ENCODE measurements around the gene TCAF2.
"Not testable (repeated sequence)": the region's sequence is repeated elsewhere in the genome, so short reads cannot be mapped to it uniquely, and the experiment has no call there.

TCAF2 gene
- 48.5 to 79.6 reads per million in 2 experiments for total RNA-seq

DNA sequence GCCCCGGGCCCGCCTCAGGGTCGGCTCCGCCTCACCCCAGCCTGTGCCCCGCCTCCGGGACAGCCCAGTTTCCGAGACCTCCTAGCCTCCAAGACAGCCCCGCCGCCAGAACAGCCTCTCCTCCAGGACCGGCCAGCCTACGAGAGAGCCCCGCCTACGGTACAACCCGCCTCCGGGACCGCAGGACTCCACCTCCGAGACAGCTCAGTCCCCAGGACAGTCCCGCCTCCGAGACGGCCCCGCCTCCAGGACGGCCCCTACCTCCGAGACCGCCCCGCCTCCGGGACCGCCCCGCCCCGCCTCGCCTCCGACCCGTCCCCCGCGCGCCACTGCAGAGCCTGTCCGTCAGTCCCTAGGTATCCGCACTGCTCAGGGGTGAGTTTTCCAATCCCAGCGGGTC lies at the start of gene TCAF2:
TCAF2 (plus strand) TSS at position 329 of the 400 bp plus-strand sequence.
- DNase-seq (ENCODE audit: low read depth): not testable (repeated sequence)

- not testable (repeated sequence) for DNase-seq (ENCODE audit: low read depth)
These were observed 49.3 kb upstream of the TCAF2 start, which contains the start of gene CTAGE15 for GRCh38 chr7:143571501-143571900. Gene CTAGE15 (plus strand): TSS chr7:143571801. CDS start chr7:143571818, 17 bp downstream.

- not testable (repeated sequence) for DNase-seq (ENCODE audit: low read depth)
These were observed 32.6 kb upstream of the TCAF2 start for GRCh38 chr7:143588183-143588582.

DNA sequence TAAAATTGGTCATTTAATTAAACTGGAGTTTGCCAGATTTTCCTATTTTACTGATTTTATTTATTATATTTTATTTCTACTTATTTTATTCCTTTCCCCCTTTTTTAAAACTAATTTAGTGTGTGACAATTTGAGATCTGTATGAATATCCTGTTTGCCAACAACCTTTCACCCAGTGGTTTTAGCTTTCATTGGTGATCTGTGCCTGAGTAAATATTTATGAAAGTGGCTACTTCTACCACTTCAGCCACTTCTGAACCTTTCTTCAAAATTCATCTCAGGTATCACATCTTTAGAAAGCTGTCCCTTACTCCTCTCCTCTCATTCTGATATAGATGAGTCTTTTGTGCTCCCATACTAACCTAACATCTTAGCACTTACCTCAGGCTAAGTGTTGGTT lies 30.9 kb upstream of the TCAF2 start:
- not testable (repeated sequence) for DNase-seq (ENCODE audit: low read depth)

DNA sequence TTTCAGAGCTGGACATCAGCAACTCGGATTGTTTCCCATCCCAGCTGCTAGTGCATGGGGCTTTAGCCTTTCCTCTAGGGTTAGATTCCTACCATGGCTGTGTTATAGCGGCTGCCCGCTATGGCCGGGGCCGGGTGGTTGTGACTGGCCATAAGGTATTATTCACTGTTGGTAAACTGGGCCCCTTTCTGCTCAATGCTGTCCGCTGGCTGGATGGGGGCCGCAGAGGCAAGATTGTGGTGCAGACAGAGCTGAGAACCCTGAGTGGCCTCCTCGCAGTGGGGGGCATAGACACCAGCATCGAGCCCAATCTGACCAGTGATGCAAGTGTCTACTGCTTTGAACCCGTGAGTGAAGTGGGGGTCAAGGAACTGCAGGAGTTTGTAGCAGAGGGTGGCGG lies 22.7 kb upstream of the TCAF2 start:
- not testable (repeated sequence) for DNase-seq (ENCODE audit: low read depth)

DNA sequence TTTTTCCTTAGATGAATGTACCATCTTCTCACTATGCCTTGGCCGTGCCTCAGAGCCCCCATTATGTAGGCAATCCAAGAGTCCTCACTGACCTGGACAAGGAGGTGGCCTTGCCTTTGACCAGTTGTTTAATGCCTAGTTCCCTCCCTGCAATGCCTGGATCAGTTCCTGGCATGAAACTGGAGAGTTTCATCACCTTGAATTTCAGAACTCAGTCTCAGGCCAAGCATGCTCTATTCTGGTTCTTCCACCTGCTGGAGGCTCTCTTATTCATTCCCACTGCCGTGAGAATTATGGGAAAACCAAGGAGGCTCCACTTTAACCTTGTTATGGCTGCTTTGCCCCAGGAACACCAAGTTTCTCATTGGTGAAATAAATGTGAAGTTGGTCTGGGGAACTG lies 17.2 kb upstream of the TCAF2 start:
- DNase-seq (ENCODE audit: low read depth): not testable (repeated sequence)

DNA sequence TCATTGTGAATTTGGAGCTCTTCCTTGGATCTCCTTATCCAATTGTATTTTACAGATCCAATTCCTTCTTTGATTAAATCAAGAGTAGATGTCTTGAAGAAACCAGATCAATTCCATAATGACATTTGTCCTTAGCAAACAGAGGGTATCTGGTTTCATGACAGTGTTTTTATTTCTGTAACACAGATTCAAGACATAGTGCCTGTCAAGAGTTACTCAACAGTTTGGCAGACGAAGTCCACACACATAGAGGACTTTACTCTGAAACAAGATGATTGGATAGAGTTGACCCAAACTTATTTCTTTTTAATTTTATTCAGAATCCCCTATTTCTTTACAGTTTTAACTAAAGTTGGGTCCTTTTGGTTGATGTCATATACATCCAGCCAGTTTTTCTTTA lies 14.7 kb upstream of the TCAF2 start:
- DNase-seq (ENCODE audit: low read depth): not testable (repeated sequence)

DNA sequence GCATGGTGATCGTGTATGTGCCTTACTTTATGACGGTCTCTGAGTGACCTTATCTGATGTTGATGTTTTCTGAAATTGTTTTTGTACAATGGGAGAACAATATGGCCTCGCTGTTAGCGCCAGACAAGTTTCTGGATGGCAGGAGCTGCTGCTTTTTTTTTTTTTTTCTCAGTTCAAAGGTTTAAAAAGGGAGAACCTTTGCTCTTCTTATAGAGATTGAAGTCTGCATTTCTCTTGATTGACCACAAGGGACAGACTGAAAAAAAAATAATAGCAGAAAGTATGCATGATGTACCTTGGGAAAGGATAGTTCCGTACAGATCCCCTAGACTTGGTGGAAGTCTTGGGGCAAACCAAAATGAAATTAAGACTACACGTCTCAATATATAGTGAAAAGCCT lies 5.2 kb upstream of the TCAF2 start:
- DNase-seq (ENCODE audit: low read depth): not testable (repeated sequence)

- DNase-seq (ENCODE audit: low read depth): not testable (repeated sequence)
These were observed 3.6 kb upstream of the TCAF2 start for GRCh38 chr7:143617204-143617603.

DNA sequence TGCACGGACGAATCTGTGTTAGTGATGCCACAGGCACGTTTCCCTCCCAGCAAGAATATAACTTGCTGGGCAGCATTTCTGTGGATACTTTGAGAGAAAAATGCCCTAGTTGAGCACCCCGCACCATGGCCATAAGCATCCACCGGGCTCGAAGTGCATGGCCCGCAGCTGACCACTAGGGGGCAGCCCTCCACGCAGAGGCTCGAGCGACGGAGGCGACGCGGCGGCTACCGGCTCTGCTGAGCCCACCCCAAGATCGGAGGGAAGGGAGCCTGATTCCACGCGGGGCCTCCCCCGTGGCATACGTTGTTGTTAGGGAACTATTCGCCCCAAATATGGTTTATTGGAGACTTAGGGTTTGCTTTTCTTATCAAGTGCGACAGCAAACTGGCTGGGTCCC lies 716 bp upstream of the TCAF2 start:
- DNase-seq (ENCODE audit: low read depth): not testable (repeated sequence)

GRCh38 chr7:143621175-143621574 lies 401 bp downstream of the TCAF2 start:
- not testable (repeated sequence) for DNase-seq (ENCODE audit: low read depth)

GRCh38 chr7:143622130-143622529 lies 1.4 kb downstream of the TCAF2 start:
- DNase-seq (ENCODE audit: low read depth): not testable (repeated sequence)

DNA sequence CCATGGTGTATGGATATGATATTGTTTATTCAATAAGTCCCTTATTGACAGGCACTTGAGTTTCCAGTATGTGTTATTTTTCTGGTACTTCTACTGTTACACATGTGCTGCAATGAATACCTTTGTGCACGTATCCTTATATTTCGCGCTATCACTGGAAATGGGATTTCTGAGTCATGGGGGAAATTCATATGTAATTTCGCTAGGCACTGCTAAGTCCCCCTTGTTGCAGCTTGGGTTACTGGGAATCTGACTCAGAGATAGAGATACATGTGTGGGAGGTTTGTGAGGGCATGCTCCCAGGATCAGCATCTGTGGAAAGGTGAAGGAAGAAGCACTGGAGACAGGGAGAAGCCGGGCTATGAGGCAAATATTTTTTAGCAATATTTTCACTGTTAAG lies 9.9 kb downstream of the TCAF2 start:
- DNase-seq (ENCODE audit: low read depth): not testable (repeated sequence)

- DNase-seq (ENCODE audit: low read depth): not testable (repeated sequence)
These were observed 11.7 kb downstream of the TCAF2 start for GRCh38 chr7:143632506-143632905.

- DNase-seq (ENCODE audit: low read depth): not testable (repeated sequence)
These were observed 12.3 kb downstream of the TCAF2 start for GRCh38 chr7:143633013-143633618.

GRCh38 chr7:143635364-143636240 lies 14.8 kb downstream of the TCAF2 start:
- not testable (repeated sequence) for DNase-seq (ENCODE audit: low read depth)

GRCh38 chr7:143639372-143639771 lies 18.6 kb downstream of the TCAF2 start:
- not testable (repeated sequence) for DNase-seq (ENCODE audit: low read depth)

DNA sequence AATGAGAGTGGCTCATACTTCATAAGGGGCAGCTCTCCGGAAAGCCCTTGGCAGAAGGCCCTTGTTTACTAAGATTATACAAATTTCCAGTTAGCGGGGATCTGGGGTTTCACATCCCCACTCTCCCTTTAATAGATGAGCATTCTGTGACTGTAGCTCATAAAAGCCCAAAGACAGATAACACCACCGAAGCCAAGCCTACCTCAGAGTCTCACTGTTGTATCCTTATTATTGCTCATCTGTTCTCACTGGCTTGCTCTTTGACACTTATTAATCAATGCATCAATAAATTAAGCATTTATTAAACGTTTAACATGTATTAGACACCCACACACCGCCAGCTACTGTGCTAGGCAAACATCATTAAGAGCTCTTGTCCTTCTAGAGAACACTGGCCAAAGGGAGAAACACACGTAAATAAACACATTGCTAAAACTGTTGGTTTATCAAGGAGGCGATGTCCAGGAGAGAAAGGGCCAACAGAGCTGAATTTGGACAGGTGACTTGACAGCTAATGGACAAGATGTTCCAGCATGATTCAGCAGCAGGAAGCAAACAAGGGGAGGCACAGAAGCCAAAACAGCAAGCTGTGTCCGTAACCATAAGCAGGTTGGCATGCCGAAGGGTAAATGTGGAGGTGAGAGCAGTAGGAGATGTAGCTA lies 19.9 kb downstream of the TCAF2 start:
- DNase-seq (ENCODE audit: low read depth): not testable (repeated sequence)

DNA sequence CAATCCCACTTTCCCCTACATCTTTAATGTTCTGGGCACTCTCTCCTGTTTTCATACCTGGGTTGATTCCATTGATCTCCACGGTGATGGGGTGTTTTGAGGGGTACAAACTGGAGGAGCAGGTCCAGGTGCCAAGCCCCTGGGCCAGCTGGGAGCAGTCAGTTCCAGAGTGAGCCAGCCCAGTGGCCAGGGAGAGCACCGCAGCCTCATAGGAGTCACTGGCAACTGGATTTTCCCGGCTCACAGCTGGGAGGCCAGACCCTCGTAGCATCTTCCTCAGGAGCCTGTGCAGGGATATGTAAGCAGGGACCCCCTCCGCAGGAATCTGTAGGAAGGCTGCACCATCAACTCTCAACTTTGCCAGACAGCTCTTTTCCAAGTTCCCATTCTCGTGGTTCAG lies 25.8 kb downstream of the TCAF2 start:
- not testable (repeated sequence) for DNase-seq (ENCODE audit: low read depth)

- not testable (repeated sequence) for DNase-seq (ENCODE audit: low read depth)
These were observed 29.1 kb downstream of the TCAF2 start for GRCh38 chr7:143649902-143650301.

DNA sequence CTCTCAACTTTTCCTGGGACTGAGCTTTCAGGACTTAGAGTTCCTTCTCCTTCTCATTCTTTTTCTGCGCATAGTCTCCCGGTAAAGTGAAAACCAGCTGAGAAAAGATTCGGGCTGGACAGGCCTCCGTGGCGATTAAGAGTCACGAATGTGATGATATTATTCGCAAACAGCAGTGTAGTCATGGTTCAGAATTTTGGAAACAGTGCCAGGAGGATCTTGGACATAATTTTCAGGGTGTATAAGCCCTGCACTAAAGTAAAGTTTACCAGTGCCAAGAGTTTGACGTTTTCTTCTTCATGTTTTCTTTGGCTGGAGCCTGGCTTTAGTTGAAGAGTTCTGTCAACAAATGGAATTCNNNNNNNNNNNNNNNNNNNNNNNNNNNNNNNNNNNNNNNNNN lies 29.7 kb downstream of the TCAF2 start:
- DNase-seq (ENCODE audit: low read depth): not testable (repeated sequence)
